ENCODE data around the gene ADCK1. TPM values are rescaled to one million over a fixed set of nuclear protein-coding genes. Genes with fewer than 3 reads are reported as not detected.

The ADCK1 gene
- polyA plus RNA-seq, 1 donor from 2014 or later: 13.6 TPM

GRCh38 chr14:77889971-77890442 lies 90.1 kb downstream of the ADCK1 start:
- no peaks in the 10 kb centered on the region for H3K36me3 ChIP-seq (ENCODE audit: insufficient read depth, low read length)
- H4K20me1 ChIP-seq (ENCODE audit: insufficient read depth): no peaks in the 10 kb centered on the region
- no peak for TF ChIP-seq TAF1 (IDR thresholded peaks at IDR 0.05; ENCODE audit: low read depth)
- no peak for TF ChIP-seq CTCF (IDR thresholded peaks at IDR 0.05; ENCODE audit: poor library complexity, severe bottlenecking)
- no peak for TF ChIP-seq EP300 (conservative IDR thresholded peaks at IDR 0.05; ENCODE audit: poor library complexity, severe bottlenecking)
- TF ChIP-seq EZH2 (IDR thresholded peaks at IDR 0.05; ENCODE audit: borderline replicate concordance, insufficient read depth, low read length, poor library complexity, severe bottlenecking): no peak
- no peak for TF ChIP-seq MXI1 (conservative IDR thresholded peaks at IDR 0.05; ENCODE audit: poor library complexity, severe bottlenecking)
- TF ChIP-seq POLR2AphosphoS5 (IDR thresholded peaks at IDR 0.05): no peak
- TF ChIP-seq, protein P1, sequence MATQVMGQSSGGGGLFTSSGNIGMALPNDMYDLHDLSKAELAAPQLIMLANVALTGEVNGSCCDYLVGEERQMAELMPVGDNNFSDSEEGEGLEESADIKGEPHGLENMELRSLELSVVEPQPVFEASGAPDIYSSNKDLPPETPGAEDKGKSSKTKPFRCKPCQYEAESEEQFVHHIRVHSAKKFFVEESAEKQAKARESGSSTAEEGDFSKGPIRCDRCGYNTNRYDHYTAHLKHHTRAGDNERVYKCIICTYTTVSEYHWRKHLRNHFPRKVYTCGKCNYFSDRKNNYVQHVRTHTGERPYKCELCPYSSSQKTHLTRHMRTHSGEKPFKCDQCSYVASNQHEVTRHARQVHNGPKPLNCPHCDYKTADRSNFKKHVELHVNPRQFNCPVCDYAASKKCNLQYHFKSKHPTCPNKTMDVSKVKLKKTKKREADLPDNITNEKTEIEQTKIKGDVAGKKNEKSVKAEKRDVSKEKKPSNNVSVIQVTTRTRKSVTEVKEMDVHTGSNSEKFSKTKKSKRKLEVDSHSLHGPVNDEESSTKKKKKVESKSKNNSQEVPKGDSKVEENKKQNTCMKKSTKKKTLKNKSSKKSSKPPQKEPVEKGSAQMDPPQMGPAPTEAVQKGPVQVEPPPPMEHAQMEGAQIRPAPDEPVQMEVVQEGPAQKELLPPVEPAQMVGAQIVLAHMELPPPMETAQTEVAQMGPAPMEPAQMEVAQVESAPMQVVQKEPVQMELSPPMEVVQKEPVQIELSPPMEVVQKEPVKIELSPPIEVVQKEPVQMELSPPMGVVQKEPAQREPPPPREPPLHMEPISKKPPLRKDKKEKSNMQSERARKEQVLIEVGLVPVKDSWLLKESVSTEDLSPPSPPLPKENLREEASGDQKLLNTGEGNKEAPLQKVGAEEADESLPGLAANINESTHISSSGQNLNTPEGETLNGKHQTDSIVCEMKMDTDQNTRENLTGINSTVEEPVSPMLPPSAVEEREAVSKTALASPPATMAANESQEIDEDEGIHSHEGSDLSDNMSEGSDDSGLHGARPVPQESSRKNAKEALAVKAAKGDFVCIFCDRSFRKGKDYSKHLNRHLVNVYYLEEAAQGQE (IDR thresholded peaks at IDR 0.05; ENCODE audit: borderline replicate concordance): no peak
- no peak for TF ChIP-seq RAD21 (conservative IDR thresholded peaks at IDR 0.05)
- TF ChIP-seq SMC3 (conservative IDR thresholded peaks at IDR 0.05; ENCODE audit: poor library complexity): no peak
- no peak overlapping the region for H3K4me2 ChIP-seq (ENCODE audit: low read length)
- H3K4me3 ChIP-seq (ENCODE audit: low read length): no peak overlapping the region
- H3K9me3 ChIP-seq (ENCODE audit: low read length): no peaks in the 10 kb centered on the region
- H3F3A ChIP-seq (ENCODE audit: insufficient read depth, low read length, poor library complexity, severe bottlenecking): no peaks in the 10 kb centered on the region
- H3K9ac ChIP-seq (ENCODE audit: low read length): no peak overlapping the region
- H3K9me2 ChIP-seq (ENCODE audit: insufficient read depth, low read length): no peaks in the 10 kb centered on the region
- no peaks in the 10 kb centered on the region for H3K27me3 ChIP-seq (ENCODE audit: insufficient read depth, low read depth, low read length)
- H2AFZ ChIP-seq (ENCODE audit: low read depth, low read length): no peak overlapping the region
- no peak overlapping the region for H3K27ac ChIP-seq (ENCODE audit: low read length)
- H3K79me2 ChIP-seq (replicated peaks; ENCODE audit: insufficient read depth, low read length): no peaks in the 10 kb centered on the region

DNA sequence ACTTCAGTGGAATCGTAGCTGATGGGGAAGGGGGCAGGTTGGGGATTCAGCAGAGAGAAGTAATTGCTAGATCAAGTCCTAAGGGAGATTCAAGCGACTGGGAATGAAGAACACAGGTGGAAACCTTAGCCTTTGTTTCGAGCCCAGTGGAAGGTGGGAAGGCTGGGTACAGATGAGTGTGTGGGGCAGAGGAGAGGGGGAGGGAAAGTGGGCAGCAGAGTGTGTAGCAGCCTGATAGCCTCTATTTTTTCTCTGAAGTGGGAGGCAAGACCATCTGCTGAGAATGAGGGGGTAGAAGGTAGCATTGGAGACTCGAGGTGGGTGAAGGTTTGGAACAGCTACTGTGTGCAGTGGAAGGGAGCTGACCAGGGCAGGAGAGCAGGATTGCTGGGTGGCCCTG lies 91.0 kb downstream of the ADCK1 start:
- Histone ChIP-seq H4K20me1 (ENCODE audit: insufficient read depth) (no peaks in the 10 kb centered on the region), H3K4me3 (ENCODE audit: low read length) (no peak overlapping the region), H3K27ac (ENCODE audit: low read length) (no peak overlapping the region), H3F3A (ENCODE audit: insufficient read depth, low read length, poor library complexity, severe bottlenecking) (no peaks in the 10 kb centered on the region), H3K27me3 (ENCODE audit: insufficient read depth, low read depth, low read length) (no peaks in the 10 kb centered on the region), H3K9ac (ENCODE audit: low read length) (no peak overlapping the region), H2AFZ (ENCODE audit: low read depth, low read length) (no peak overlapping the region), H3K4me2 (ENCODE audit: low read length) (no peak overlapping the region), H3K36me3 (ENCODE audit: insufficient read depth, low read length) (no peaks in the 10 kb centered on the region), H3K9me2 (ENCODE audit: insufficient read depth, low read length) (no peaks in the 10 kb centered on the region), H3K9me3 (ENCODE audit: low read length) (no peaks in the 10 kb centered on the region), H3K79me2 (replicated peaks; ENCODE audit: insufficient read depth, low read length) (no peaks in the 10 kb centered on the region)
- TF ChIP-seq RAD21 (conservative IDR thresholded peaks at IDR 0.05) (no peak), EP300 (conservative IDR thresholded peaks at IDR 0.05; ENCODE audit: poor library complexity, severe bottlenecking) (no peak), SMC3 (conservative IDR thresholded peaks at IDR 0.05; ENCODE audit: poor library complexity) (no peak), POLR2AphosphoS5 (IDR thresholded peaks at IDR 0.05) (no peak), CTCF (IDR thresholded peaks at IDR 0.05; ENCODE audit: poor library complexity, severe bottlenecking) (no peak), TAF1 (IDR thresholded peaks at IDR 0.05; ENCODE audit: low read depth) (no peak), EZH2 (IDR thresholded peaks at IDR 0.05; ENCODE audit: borderline replicate concordance, insufficient read depth, low read length, poor library complexity, severe bottlenecking) (no peak), MXI1 (conservative IDR thresholded peaks at IDR 0.05; ENCODE audit: poor library complexity, severe bottlenecking) (no peak)
- TF ChIP-seq, protein P1 (IDR thresholded peaks at IDR 0.05; ENCODE audit: borderline replicate concordance): no peak

Data from neural cell (in vitro differentiated cells).